Sigmoid colon (tissue), 7 donors: Measurements from ENCODE around the gene IQGAP2. TPM values are rescaled to one million over a fixed set of nuclear protein-coding genes. Genes with fewer than 3 reads are reported as not detected.

ENCODE experiments used
- DNase-seq: peaks from one replicate; pipeline ENCODE4 v3.0.0-alpha.2; 2019
- H3K27ac ChIP-seq, 4 donors: fragments of 200-600 bp; sonication (generic); one replicate each; pipeline ENCODE4 v1.5.1; 2016 to 2019; ENCODE audit warnings: mild to moderate bottlenecking in 1 of 4
- H3K27me3 ChIP-seq, 3 donors: fragments of 200-600 bp; sonication (generic); one replicate each; pipeline ENCODE4 v1.5.1; 2019; ENCODE audit warnings: mild to moderate bottlenecking in 1 of 3
- H3K36me3 ChIP-seq, 4 donors: fragments of 200-600 bp; sonication (generic); one replicate each; pipeline ENCODE4 v1.5.1; 2016 to 2019
- H3K4me1 ChIP-seq, 4 donors: fragments of 200-600 bp; sonication (generic); one replicate each; pipeline ENCODE4 v1.5.1; 2017 to 2019
- H3K4me3 ChIP-seq, 4 donors: fragments of 200-600 bp; sonication (generic); one replicate each; pipeline ENCODE4 v1.5.1; 2017 to 2019; ENCODE audit warnings: mild to moderate bottlenecking in 2 of 4, moderate library complexity in 1 of 4
- H3K9me3 ChIP-seq, 4 donors: fragments of 200-600 bp in 3 of 4; sonication (generic) in 3 of 4; one replicate each; pipeline versions ENCODE4 v1.5.1 to v1.6.1; 2013 to 2019
- CTCF ChIP-seq, 4 experiments: fragments of 450-650 bp in 3 of 4; fragments of 200-600 bp in 1 of 4; IDR thresholded peaks; one replicate each; pipeline ENCODE4 v1.5.1; 2016 to 2019; ENCODE audit warnings: antibody characterized with exemption in 4 of 4, mild to moderate bottlenecking in 3 of 4, moderate library complexity in 2 of 4
- EP300 ChIP-seq, 4 donors: sonication (generic); formaldehyde crosslinking; IDR thresholded peaks; one replicate each; pipeline ENCODE4 v1.6.1; 2017; ENCODE audit warnings: antibody characterized with exemption in 4 of 4
- POLR2A ChIP-seq, 2 donors: fragments of 450-650 bp; IDR thresholded peaks; one replicate each; pipeline ENCODE4 v1.6.1; 2016; ENCODE audit warnings: antibody characterized with exemption in 2 of 2, mild to moderate bottlenecking in 2 of 2, moderate library complexity in 2 of 2
- POLR2AphosphoS5 ChIP-seq, 4 donors: sonication (generic); formaldehyde crosslinking; IDR thresholded peaks; one replicate each; pipeline ENCODE4 v1.6.1; 2017; ENCODE audit warnings: antibody characterized with exemption in 4 of 4
- WGBS, 2 donors: extraction: QIAGEN DNeasy Blood & Tissue Kit; methylation state at CpG; one replicate each; pipeline ENCODE4 v1.1.7; 2013; 5-methylcytosine and 5-hydroxymethylcytosine counted together
- intact Hi-C: fragments of 100-400 bp; cut with DNase I; formaldehyde crosslinking; loops from one replicate; pipeline ENCODE4 v1.15.1; 2023
- polyA plus RNA-seq, 3 donors: library from polyadenylated mRNA; stranded (reverse); fragments of 200-250 nt; gene quantifications; one replicate each; pipeline ENCODE4 v1.2.3, GENCODE V29; 2013
- total RNA-seq, 4 donors: library from RNA; depleted of rRNA; stranded (reverse); fragments of >200 nt; gene quantifications; one replicate each; pipeline ENCODE4 v1.1.0, GENCODE V29; 2016
- donor health status: healthy with polysubstance abuse.
- donor health status: Bipolar disorder and iron deficiency.
- donor health status: healthy.

IQGAP2 gene
- total and polyA plus RNA-seq, 7 donors: 15.0 to 85.3 (median 24.6) TPM

GRCh38 chr5:76582230-76583162, 179.4 kb downstream of the IQGAP2 start:
- Histone ChIP-seq H3K4me3 (no peak overlapping the region), H3K9me3 (no peaks in the 10 kb centered on the region), H3K4me1 (no peaks in the 10 kb centered on the region), H3K36me3 (no peaks in the 10 kb centered on the region), H3K27me3 (no peaks in the 10 kb centered on the region), H3K27ac (no peak overlapping the region)
- 59 to 73% methylated on average over 6 of the region's 6 CpGs for WGBS, 2 donors
- no peak for TF ChIP-seq EP300 (IDR thresholded peaks at IDR 0.05)
- no peak for TF ChIP-seq POLR2A (IDR thresholded peaks at IDR 0.05)
- TF ChIP-seq CTCF (IDR thresholded peaks at IDR 0.05): no peak
- no peak for TF ChIP-seq POLR2AphosphoS5 (IDR thresholded peaks at IDR 0.05)
- intact Hi-C loops: loop anchor here (2.0 kb wide), 1 partner anchor 180 kb away; the partner anchor contains the start of gene IQGAP2
- no peak for DNase-seq

- Histone ChIP-seq H3K9me3 (no peaks in the 10 kb centered on the region), H3K4me1 (no peaks in the 10 kb centered on the region), H3K4me3 (no peak overlapping the region), H3K27me3 (no peaks in the 10 kb centered on the region), H3K27ac (no peak overlapping the region), H3K36me3 (no peaks in the 10 kb centered on the region)
- DNase-seq: no peak
- intact Hi-C loops: loop anchor here (2.0 kb wide), 1 partner anchor 181 kb away; the partner anchor contains the start of gene IQGAP2
- no peak for TF ChIP-seq POLR2A (IDR thresholded peaks at IDR 0.05)
- TF ChIP-seq CTCF (IDR thresholded peaks at IDR 0.05): no peak
- no peak for TF ChIP-seq POLR2AphosphoS5 (IDR thresholded peaks at IDR 0.05)
- no peak for TF ChIP-seq EP300 (IDR thresholded peaks at IDR 0.05)
- WGBS, 2 donors: 47 to 65% methylated on average over 7 of the region's 7 CpGs
Measured at GRCh38 chr5:76583163-76584047, 180.3 kb downstream of the IQGAP2 start.

- Histone ChIP-seq H3K27me3 (no peaks in the 10 kb centered on the region), H3K27ac (no peak overlapping the region), H3K4me3 (no peak overlapping the region), H3K9me3 (no peaks in the 10 kb centered on the region), H3K36me3 (no peaks in the 10 kb centered on the region), H3K4me1 (no peaks in the 10 kb centered on the region)
- TF ChIP-seq POLR2A (IDR thresholded peaks at IDR 0.05) (no peak), POLR2AphosphoS5 (IDR thresholded peaks at IDR 0.05) (no peak), EP300 (IDR thresholded peaks at IDR 0.05) (no peak)
- no peak for DNase-seq
- WGBS, 2 donors: 52 to 78% methylated on average over 3 of the region's 3 CpGs
- intact Hi-C loops: no loop called here
Measured at GRCh38 chr5:76585783-76586217, 182.7 kb downstream of the IQGAP2 start.

GRCh38 chr5:76586531-76586930, 183.4 kb downstream of the IQGAP2 start:
- intact Hi-C loops: no loop called here
- DNase-seq: no peak

More at GRCh38 chr5:76586531-76586930, 183.4 kb downstream of the IQGAP2 start:
- H3K4me3 ChIP-seq: no peak overlapping the region
- no peaks in the 10 kb centered on the region for H3K27me3 ChIP-seq
- no peaks in the 10 kb centered on the region for H3K4me1 ChIP-seq
- 51 to 84% methylated on average over 4 of the region's 4 CpGs for WGBS, 2 donors
- H3K27ac ChIP-seq: no peak overlapping the region
- no peaks in the 10 kb centered on the region for H3K9me3 ChIP-seq
- TF ChIP-seq POLR2A (IDR thresholded peaks at IDR 0.05) (no peak), POLR2AphosphoS5 (IDR thresholded peaks at IDR 0.05) (no peak), CTCF (IDR thresholded peaks at IDR 0.05) (no peak), EP300 (IDR thresholded peaks at IDR 0.05) (no peak)
- no peaks in the 10 kb centered on the region for H3K36me3 ChIP-seq
